GM19397 (cell line): ENCODE results near the gene CAMK1D.
"Not testable (repeated sequence)": the region's sequence is repeated elsewhere in the genome, so short reads cannot be mapped to it uniquely, and the experiment has no call there.

ENCODE experiments used
- ATAC-seq: cut with Tn5 transposase; IDR thresholded peaks from one replicate; pipeline ENCODE4 v1.9.1; 2021; ENCODE audit warnings: mild to moderate bottlenecking, moderate library complexity; ENCODE audit not compliant: unreplicated experiment

The CAMK1D gene

GRCh38 chr10:12340371-12340770 lies 9.0 kb upstream of the CAMK1D start:
- no peak for ATAC-seq

- ATAC-seq, result no peak
Measured at GRCh38 chr10:12340937-12341336, 8.4 kb upstream of the CAMK1D start.

GRCh38 chr10:12341526-12341925 lies 7.8 kb upstream of the CAMK1D start:
- no peak for ATAC-seq

GRCh38 chr10:12344375-12345110 lies 4.8 kb upstream of the CAMK1D start:
- no peak for ATAC-seq

- no peak for ATAC-seq
Measured at GRCh38 chr10:12346707-12347106, 2.6 kb upstream of the CAMK1D start.

- no peak for ATAC-seq
Measured at GRCh38 chr10:12348294-12348869, 965 bp upstream of the CAMK1D start.

GRCh38 chr10:12349629-12350166 lies 351 bp downstream of the CAMK1D start:
- peak; percentile 43 for ATAC-seq

- ATAC-seq, result no peak
Measured at GRCh38 chr10:12350167-12350872, 973 bp downstream of the CAMK1D start.

- no peak for ATAC-seq
Measured at GRCh38 chr10:12350925-12351324, 1.6 kb downstream of the CAMK1D start.

- ATAC-seq, result no peak
Measured at GRCh38 chr10:12351447-12351846, 2.1 kb downstream of the CAMK1D start.

GRCh38 chr10:12351889-12352288 lies 2.5 kb downstream of the CAMK1D start:
- ATAC-seq, result no peak

- no peak for ATAC-seq
Measured at GRCh38 chr10:12353399-12354242, 4.3 kb downstream of the CAMK1D start.

GRCh38 chr10:12354696-12355095 lies 5.3 kb downstream of the CAMK1D start:
- not testable (repeated sequence) for ATAC-seq

GRCh38 chr10:12355384-12355783 lies 6.0 kb downstream of the CAMK1D start:
- no peak for ATAC-seq

- ATAC-seq, result no peak
Measured at GRCh38 chr10:12357525-12358151, 8.3 kb downstream of the CAMK1D start.

- ATAC-seq, result no peak
Measured at GRCh38 chr10:12358863-12359564, 9.7 kb downstream of the CAMK1D start.

GRCh38 chr10:12360461-12360860 lies 11.1 kb downstream of the CAMK1D start:
- no peak for ATAC-seq

- ATAC-seq, result not testable (repeated sequence)
Measured at GRCh38 chr10:12361115-12361514, 11.8 kb downstream of the CAMK1D start.

GRCh38 chr10:12364559-12364958 lies 15.2 kb downstream of the CAMK1D start:
- no peak for ATAC-seq

- no peak for ATAC-seq
Measured at GRCh38 chr10:12367272-12367671, 17.9 kb downstream of the CAMK1D start.
